Thyroid gland (tissue), 4 donors: ENCODE results near the gene CACNA1A.

Experiments used
- CTCF ChIP-seq, 6 experiments: fragments of 200-600 bp in 3 of 6; fragments of 450-650 bp in 3 of 6; sonication (generic) in 3 of 6; IDR thresholded peaks; one replicate each; pipeline ENCODE4 v1.5.1; 2016 to 2019; ENCODE audit warnings: antibody characterized with exemption in 6 of 6, mild to moderate bottlenecking in 2 of 6, inconsistent platforms in 1 of 6, moderate library complexity in 1 of 6
- POLR2A ChIP-seq, 2 donors: fragments of 450-650 bp; IDR thresholded peaks; one replicate each; pipeline ENCODE4 v1.6.1; 2017; ENCODE audit warnings: antibody characterized with exemption in 2 of 2, mild to moderate bottlenecking in 2 of 2, moderate library complexity in 1 of 2

GRCh38 chr19:13220847-13221246 is 285.4 kb downstream of the CACNA1A start:
- TF ChIP-seq CTCF (IDR thresholded peaks at IDR 0.05) (no peak), POLR2A (IDR thresholded peaks at IDR 0.05) (no peak)
